ENCODE results near the gene PHF1.
"Not testable (repeated sequence)": the region's sequence is repeated elsewhere in the genome, so short reads cannot be mapped to it uniquely, and the experiment has no call there.

The PHF1 gene

GRCh38 chr6:33410711-33411631 is at the start of gene PHF1:
Gene PHF1, plus strand, starts transcription at chr6:33411014. Its CDS starts 1,250 bp downstream, at chr6:33412264.
- DNase-seq, result peak; percentile 82

- DNase-seq, result not testable (repeated sequence)
Measured at GRCh38 chr6:33363486-33363885, 47.3 kb upstream of the PHF1 start.

GRCh38 chr6:33364475-33365205 is 46.2 kb upstream of the PHF1 start:
- DNase-seq, result not testable (repeated sequence)

GRCh38 chr6:33365206-33365971 is 45.4 kb upstream of the PHF1 start:
- DNase-seq, result not testable (repeated sequence)

GRCh38 chr6:33367009-33367714 is 43.7 kb upstream of the PHF1 start:
- DNase-seq, result no peak

GRCh38 chr6:33367715-33368025 is 43.1 kb upstream of the PHF1 start:
- DNase-seq, result not testable (repeated sequence)

- DNase-seq, result not testable (repeated sequence)
Measured at GRCh38 chr6:33371901-33372300, 38.9 kb upstream of the PHF1 start.

- no peak for DNase-seq
Measured at GRCh38 chr6:33372526-33373123, 38.2 kb upstream of the PHF1 start.

- no peak for DNase-seq
Measured at GRCh38 chr6:33373960-33374910, 36.6 kb upstream of the PHF1 start.

- peak; percentile 54 for DNase-seq
Measured at GRCh38 chr6:33375143-33375671, 35.6 kb upstream of the PHF1 start.

- DNase-seq, result no peak
Measured at GRCh38 chr6:33377171-33377570, 33.6 kb upstream of the PHF1 start.

- not testable (repeated sequence) for DNase-seq
Measured at GRCh38 chr6:33379184-33379583, 31.6 kb upstream of the PHF1 start.

GRCh38 chr6:33380272-33380981 is 30.4 kb upstream of the PHF1 start:
- no peak for DNase-seq

- no peak for DNase-seq
Measured at GRCh38 chr6:33383427-33384185, 27.2 kb upstream of the PHF1 start.

GRCh38 chr6:33384581-33385020 is 26.2 kb upstream of the PHF1 start:
- no peak for DNase-seq

GRCh38 chr6:33390173-33390572 is 20.6 kb upstream of the PHF1 start:
- DNase-seq, result no peak

GRCh38 chr6:33390767-33391277 is 20.0 kb upstream of the PHF1 start:
- no peak for DNase-seq

GRCh38 chr6:33391278-33391921 is 19.4 kb upstream of the PHF1 start, which contains the start of gene KIFC1:
Gene KIFC1, plus strand, starts transcription at chr6:33391823. Its CDS starts 163 bp downstream, at chr6:33391986.
- DNase-seq, result peak; percentile 99

All from RPMI8226 (cell line).